IMR-90 (cell line): ENCODE data around the gene MAGI2. TPM values are rescaled to one million over a fixed set of nuclear protein-coding genes. Genes with fewer than 3 reads are reported as not detected.

Source experiments
- ATAC-seq: fragments of 200-7000 bp; cut with Tn5 transposase; 2 replicates; pipeline ENCODE4 v1.9.1; 2020; ENCODE audit warnings: low read depth, mild to moderate bottlenecking, moderate library complexity
- BruUV-seq: library from RNA; stranded (reverse); fragments of 400-500 nt; replicated peaks from 2 replicates; lab custom pipeline; 2021; lab: Mats Ljungman, UMichigan
- CTCF ChIA-PET: fragments of 300-600 bp; formaldehyde crosslinking; extraction: SDS; loops from one replicate; lab custom pipeline; 2021; ENCODE audit warnings: antibody characterized with exemption; lab: Yijun Ruan, JAX
- POLR2A ChIA-PET: fragments of 300-600 bp; sonication (Branson Sonifier 250); formaldehyde crosslinking; loops from one replicate; lab custom pipeline; 2022; ENCODE audit warnings: antibody characterized with exemption; ENCODE audit not compliant: unreplicated experiment; lab: Charles Lee
- DNase-seq: peaks from one replicate; pipeline ENCODE4 v3.0.0; 2013
- H2AFZ ChIP-seq: replicated peaks from 2 replicates; pipeline ENCODE3; 2013; ENCODE audit warnings: low read length, mild to moderate bottlenecking; ENCODE audit not compliant: poor library complexity
- H2AK5ac ChIP-seq: 2 replicates; pipeline ENCODE4 v1.6.1; 2013; ENCODE audit warnings: low read depth, low read length, inconsistent platforms
- H2AK9ac ChIP-seq: replicated peaks from 2 replicates; pipeline ENCODE3; 2013; ENCODE audit warnings: mild to moderate bottlenecking, low read depth, low read length, moderate library complexity; ENCODE audit not compliant: poor library complexity
- H2BK120ac ChIP-seq: 2 replicates; pipeline ENCODE4 v1.6.1; 2013; ENCODE audit warnings: low read depth, low read length, inconsistent platforms
- H2BK15ac ChIP-seq: 3 replicates; pipeline ENCODE4 v1.6.1; 2013; ENCODE audit warnings: low read depth, low read length, inconsistent platforms
- H2BK20ac ChIP-seq: 2 replicates; pipeline ENCODE4 v1.6.1; 2013; ENCODE audit warnings: low read depth, mild to moderate bottlenecking, inconsistent platforms, low read length, moderate library complexity
- H2BK5ac ChIP-seq: 2 replicates; pipeline ENCODE4 v1.6.1; 2013; ENCODE audit warnings: mild to moderate bottlenecking, low read depth, low read length, inconsistent platforms; ENCODE audit not compliant: poor library complexity, severe bottlenecking
- H3K14ac ChIP-seq: replicated peaks from 2 replicates; pipeline ENCODE4 v1.6.1; 2013; ENCODE audit warnings: low read depth, low read length, inconsistent platforms
- H3K18ac ChIP-seq: 2 replicates; pipeline ENCODE4 v1.6.1; 2013; ENCODE audit warnings: low read depth, low read length, control low read depth
- H3K23ac ChIP-seq: 2 replicates; pipeline ENCODE4 v1.6.1; 2013; ENCODE audit warnings: low read depth, low read length, inconsistent platforms
- H3K27ac ChIP-seq: 2 replicates; pipeline ENCODE4 v1.5.1; 2013; ENCODE audit warnings: mild to moderate bottlenecking, control low read depth, low read length; ENCODE audit not compliant: insufficient read depth
- H3K27me3 ChIP-seq: 2 replicates; pipeline ENCODE4 v1.6.1; 2013; ENCODE audit warnings: low read length; ENCODE audit not compliant: control insufficient read depth, insufficient read depth
- H3K36me3 ChIP-seq: 2 replicates; pipeline ENCODE4 v1.6.1; 2013; ENCODE audit warnings: low read length, mixed read lengths; ENCODE audit not compliant: control insufficient read depth, insufficient read depth
- H3K4ac ChIP-seq: 2 replicates; pipeline ENCODE4 v1.6.1; 2013; ENCODE audit warnings: low read depth, low read length, inconsistent platforms
- H3K4me1 ChIP-seq: 2 replicates; pipeline ENCODE4 v1.6.1; 2013; ENCODE audit warnings: low read length, mixed read lengths; ENCODE audit not compliant: control insufficient read depth, insufficient read depth
- H3K4me2 ChIP-seq: 2 replicates; pipeline ENCODE4 v1.6.1; 2013; ENCODE audit warnings: low read depth, mild to moderate bottlenecking, control low read depth, low read length, moderate library complexity
- H3K4me3 ChIP-seq: 2 replicates; pipeline ENCODE4 v1.5.1; 2013; ENCODE audit warnings: low read depth, mild to moderate bottlenecking, control low read depth, low read length, moderate library complexity; ENCODE audit not compliant: insufficient read depth
- H3K56ac ChIP-seq: 2 replicates; pipeline ENCODE4 v1.6.1; 2013; ENCODE audit warnings: low read length, inconsistent platforms; ENCODE audit not compliant: insufficient read depth; ENCODE audit errors: extremely low read depth
- H3K79me1 ChIP-seq, 2 experiments: 2 replicates each; pipeline ENCODE4 v1.6.1; 2013; ENCODE audit warnings: low read length in 2 of 2, inconsistent platforms in 1 of 2, low read depth in 1 of 2
- H3K9ac ChIP-seq: 2 replicates; pipeline ENCODE4 v1.6.1; 2013; ENCODE audit warnings: low read depth, low read length, control low read depth
- H3K9me1 ChIP-seq: 2 replicates; pipeline ENCODE4 v1.6.1; 2013; ENCODE audit warnings: low read length, inconsistent platforms; ENCODE audit not compliant: insufficient read depth
- H3K9me3 ChIP-seq: 2 replicates; pipeline ENCODE4 v1.6.1; 2013; ENCODE audit warnings: low read length; ENCODE audit not compliant: control insufficient read depth, insufficient read depth
- H4K20me1 ChIP-seq: 2 replicates; pipeline ENCODE4 v1.6.1; 2013; ENCODE audit warnings: low read length, inconsistent platforms; ENCODE audit not compliant: insufficient read depth
- H4K5ac ChIP-seq: 2 replicates; pipeline ENCODE4 v1.6.1; 2013; ENCODE audit warnings: mild to moderate bottlenecking, low read depth, low read length, control low read depth
- H4K8ac ChIP-seq, 2 experiments: 2 replicates each; pipeline ENCODE4 v1.6.1; 2013; ENCODE audit warnings: low read depth in 2 of 2, low read length in 2 of 2, control low read depth in 1 of 2, inconsistent platforms in 1 of 2
- H4K91ac ChIP-seq: 2 replicates; pipeline ENCODE4 v1.6.1; 2013; ENCODE audit warnings: low read depth, low read length, inconsistent platforms; ENCODE audit not compliant: insufficient read depth
- MAFK ChIP-seq: IDR thresholded peaks from 2 replicates; pipeline ENCODE4 v1.6.1; 2012; ENCODE audit warnings: low read depth, low read length, improper control_type of control experiment
- POLR2A ChIP-seq: IDR thresholded peaks from 2 replicates; pipeline ENCODE4 v1.6.1; 2012; ENCODE audit warnings: mild to moderate bottlenecking, low read depth, low read length
- dilution Hi-C: fragments of 300-500 bp; cut with HindIII; formaldehyde crosslinking; loops from one replicate; pipeline ENCODE4 v1.14.3; 2018; ENCODE audit warnings: low sequenced_read_pairs; ENCODE audit not compliant: unreplicated experiment
- in situ Hi-C: fragments of 300-500 bp; cut with MboI; formaldehyde crosslinking; loops from 3 replicates; pipeline ENCODE4 v1.14.3; 2019; ENCODE audit warnings: low sequenced_read_pairs, inconsistent platforms, mixed read lengths
- intact Hi-C: fragments of 100-400 bp; cut with micrococcal nuclease; formaldehyde crosslinking; loops from 2 replicates; pipeline ENCODE4 v1.10.0; 2022
- polyA plus RNA-seq, 3 experiments: library from polyadenylated mRNA; depleted of rRNA; stranded (reverse); fragments of >200 nt; gene quantifications; 2 replicates each; pipeline ENCODE4 v1.2.3, GENCODE V29; 2012; ENCODE audit warnings: low replicate concordance in 1 of 3
- total RNA-seq: library from RNA; depleted of rRNA; stranded (reverse); fragments of >200 nt; gene quantifications from 2 replicates; pipeline ENCODE4 v1.2.3, GENCODE V29; 2012

Gene MAGI2
- total and polyA plus RNA-seq, 2 of the 4 experiments (the other 2 are of a cell fraction) = 2.5 to 17.9 TPM

DNA sequence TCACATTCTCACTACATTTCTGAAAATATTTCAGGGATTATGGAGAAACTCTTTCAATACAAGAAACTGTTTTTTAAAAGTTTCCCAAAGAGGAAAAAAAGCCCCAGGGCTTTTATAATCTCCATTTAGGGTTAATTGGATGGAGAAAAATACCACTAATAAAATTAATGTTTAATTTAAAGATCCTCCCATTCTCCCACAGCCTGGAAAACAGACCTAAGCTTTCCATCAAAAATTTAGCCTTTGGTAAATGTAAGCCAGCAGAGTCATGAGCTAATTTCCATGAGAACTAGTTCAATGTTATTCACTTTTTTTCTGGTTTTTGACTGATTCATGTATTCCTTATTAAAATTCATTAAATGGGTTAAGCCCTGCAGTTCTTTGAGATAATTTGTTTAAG is 1246.2 kb downstream of the MAGI2 start:
- Histone ChIP-seq H3K27ac (no peak overlapping the region), H4K91ac (no peak overlapping the region), H2AK5ac (no peak overlapping the region), H4K5ac (no peak overlapping the region), H3K4me1 (peaks cover 3% of the 10 kb centered on the region), H3K79me1 (no peaks in the 10 kb centered on the region), H3K36me3 (no peaks in the 10 kb centered on the region), H2BK120ac (no peak overlapping the region), H2AK9ac (no peak overlapping the region), H3K4me2 (no peak overlapping the region), H3K9me3 (no peaks in the 10 kb centered on the region), H3K9me1 (no peaks in the 10 kb centered on the region), H3K4ac (no peak overlapping the region), H2BK5ac (no peak overlapping the region), H2AFZ (no peak overlapping the region), H3K14ac (no peak overlapping the region), H4K20me1 (no peaks in the 10 kb centered on the region), H3K23ac (no peak overlapping the region), H4K8ac (no peak overlapping the region), H3K4me3 (no peak overlapping the region), H3K56ac (no peak overlapping the region), H2BK20ac (no peak overlapping the region), H3K9ac (no peak overlapping the region), H3K27me3 (no peaks in the 10 kb centered on the region), H2BK15ac (no peak overlapping the region), H3K18ac (no peak overlapping the region)
- BruUV-seq = no TSS peak
- ATAC-seq (no peak), DNase-seq (no peak)
- CTCF ChIA-PET = interaction anchor here (1.0 kb wide), 1 partner anchor 260 kb away, joined by 3 read pairs; no protein-coding TSS in a partner anchor
- dilution Hi-C loops (no loop called here), in situ Hi-C loops (no loop called here), intact Hi-C loops (no loop called here)
- TF ChIP-seq MAFK (no peak), POLR2A (no peak)
- POLR2A ChIA-PET = no interaction called here
